GM18861 (cell line): ENCODE results near the gene MILR1.
A peak's percentile ranks its signal among the peaks of the same experiment; 100 is the strongest.

Experiments used
- ATAC-seq: cut with Tn5 transposase; IDR thresholded peaks from one replicate; pipeline ENCODE4 v1.9.1; 2021; ENCODE audit not compliant: unreplicated experiment

MILR1 gene

GRCh38 chr17:64500862-64501765, 52.2 kb downstream of the MILR1 start:
- no peak for ATAC-seq

GRCh38 chr17:64502021-64502420, 53.1 kb downstream of the MILR1 start:
- no peak for ATAC-seq

GRCh38 chr17:64502809-64503208, 53.9 kb downstream of the MILR1 start:
- no peak for ATAC-seq

- no peak for ATAC-seq
Measured at GRCh38 chr17:64503341-64503740, 54.4 kb downstream of the MILR1 start.

GRCh38 chr17:64503821-64504768, 55.2 kb downstream of the MILR1 start:
- no peak for ATAC-seq

GRCh38 chr17:64504769-64505339, 55.9 kb downstream of the MILR1 start:
- no peak for ATAC-seq

GRCh38 chr17:64505340-64506200, 56.7 kb downstream of the MILR1 start:
- ATAC-seq: peak; percentile 22

- peak; percentile 55 for ATAC-seq
Measured at GRCh38 chr17:64506201-64506575, 57.3 kb downstream of the MILR1 start, which contains the start of gene DDX5. Gene DDX5 (minus strand): TSS chr17:64506289. CDS start chr17:64506119, 170 bp downstream.

- peak; percentile 40 for ATAC-seq
Measured at GRCh38 chr17:64506576-64507412, 57.9 kb downstream of the MILR1 start, which contains the start of gene CEP95. Gene CEP95 (plus strand): TSS chr17:64506977. CDS start chr17:64507098, 121 bp downstream.

GRCh38 chr17:64507413-64507782, 58.5 kb downstream of the MILR1 start:
- ATAC-seq: peak; percentile 19

GRCh38 chr17:64508683-64509082, 59.8 kb downstream of the MILR1 start:
- no peak for ATAC-seq

- no peak for ATAC-seq
Measured at GRCh38 chr17:64509179-64509578, 60.3 kb downstream of the MILR1 start.

GRCh38 chr17:64515419-64515818, 66.5 kb downstream of the MILR1 start:
- no peak for ATAC-seq

- no peak for ATAC-seq
Measured at GRCh38 chr17:64515829-64516228, 66.9 kb downstream of the MILR1 start.
